Transverse colon (tissue), 4 donors: ENCODE data around the gene FBXO31.

ENCODE experiments used
- CTCF ChIP-seq, 5 experiments: fragments of 200-600 bp in 3 of 5; fragments of 450-650 bp in 2 of 5; sonication (generic) in 3 of 5; IDR thresholded peaks; 1 replicate in 2 of 5; 2 replicates in 3 of 5; pipeline ENCODE4 v1.5.1; 2016 to 2017; ENCODE audit warnings: antibody characterized with exemption in 5 of 5, inconsistent platforms in 3 of 5, mild to moderate bottlenecking in 2 of 5, moderate library complexity in 1 of 5
- EP300 ChIP-seq: sonication (generic); formaldehyde crosslinking; IDR thresholded peaks from one replicate; pipeline ENCODE4 v1.6.1; 2017; ENCODE audit warnings: antibody characterized with exemption, low read depth
- POLR2A ChIP-seq: fragments of 450-650 bp; IDR thresholded peaks from one replicate; pipeline ENCODE4 v1.6.1; 2016; ENCODE audit warnings: antibody characterized with exemption, mild to moderate bottlenecking, moderate library complexity
- POLR2AphosphoS5 ChIP-seq, 3 donors: sonication (generic); formaldehyde crosslinking; IDR thresholded peaks; one replicate each; pipeline ENCODE4 v1.6.1; 2016; ENCODE audit warnings: antibody characterized with exemption in 3 of 3

- TF ChIP-seq CTCF (IDR thresholded peaks at IDR 0.05) (no peak), POLR2AphosphoS5 (IDR thresholded peaks at IDR 0.05) (no peak), POLR2A (no peak), EP300 (no peak)
These were observed 74.8 kb downstream of the FBXO31 start for GRCh38 chr16:87308826-87309225.
